ENCODE data around the gene ZBP1.
"Not testable (repeated sequence)": the region's sequence is repeated elsewhere in the genome, so short reads cannot be mapped to it uniquely, and the experiment has no call there.

ZBP1 gene

DNA sequence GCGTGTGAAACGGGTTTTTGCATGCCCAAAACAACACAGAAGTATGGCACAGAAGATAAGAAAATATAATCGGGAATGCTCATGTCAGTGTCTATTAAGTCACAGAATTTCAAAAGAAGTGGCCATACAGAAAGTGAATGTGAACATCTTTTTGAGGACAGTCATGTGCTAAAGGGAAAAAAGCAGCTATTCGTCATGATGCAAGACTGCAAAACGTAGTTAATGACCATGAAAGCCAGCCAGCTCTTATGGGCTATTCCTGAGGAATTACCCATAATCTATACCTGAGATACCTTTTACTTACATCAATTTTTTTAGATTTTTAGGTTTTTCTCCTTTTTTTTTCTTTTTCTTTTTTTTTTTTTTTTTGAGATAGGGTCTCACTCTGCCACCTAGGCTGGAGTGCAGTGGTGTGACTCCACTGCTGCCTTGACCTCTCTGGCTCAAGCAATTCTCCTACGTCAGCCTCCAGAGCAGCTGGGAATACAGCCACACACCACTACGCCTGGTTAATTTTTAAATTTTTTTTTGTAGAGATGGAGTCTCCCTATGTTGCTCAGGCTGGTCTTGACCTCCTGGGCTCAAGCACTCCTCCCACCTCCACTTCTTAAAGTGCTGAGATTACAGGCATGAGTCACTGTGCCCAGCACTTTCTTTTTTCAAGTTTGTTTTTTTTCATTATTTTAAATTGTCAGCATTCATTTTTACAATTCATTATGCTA, 18.1 kb upstream of the ZBP1 start:
- DNase-seq: peak; percentile 45

DNA sequence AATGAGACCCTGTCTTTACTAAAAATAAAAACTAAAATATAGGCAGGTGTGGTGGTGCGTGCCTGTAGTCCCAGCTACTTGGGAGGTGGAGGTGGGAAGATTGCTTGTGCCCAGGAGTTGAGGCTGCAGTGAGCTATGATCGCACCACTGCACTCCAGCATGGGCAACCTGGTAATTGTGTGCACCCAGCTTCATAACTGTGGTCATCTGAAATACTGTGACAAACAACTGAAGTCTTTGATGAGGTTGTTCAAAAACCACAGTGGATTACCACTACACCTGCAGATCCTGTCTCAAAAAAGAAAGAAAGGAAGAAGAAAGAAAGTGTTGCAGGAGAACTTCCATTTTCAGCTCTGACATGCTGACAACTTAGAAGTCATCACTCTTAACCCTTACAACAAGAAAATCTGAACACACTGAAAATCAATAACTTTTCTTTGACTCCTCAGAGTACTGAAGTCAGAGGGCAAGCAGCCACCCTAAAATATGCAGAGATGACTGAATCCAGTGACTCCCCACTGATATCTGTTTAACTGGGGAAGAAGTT, 13.8 kb upstream of the ZBP1 start:
- no peak for DNase-seq

DNA sequence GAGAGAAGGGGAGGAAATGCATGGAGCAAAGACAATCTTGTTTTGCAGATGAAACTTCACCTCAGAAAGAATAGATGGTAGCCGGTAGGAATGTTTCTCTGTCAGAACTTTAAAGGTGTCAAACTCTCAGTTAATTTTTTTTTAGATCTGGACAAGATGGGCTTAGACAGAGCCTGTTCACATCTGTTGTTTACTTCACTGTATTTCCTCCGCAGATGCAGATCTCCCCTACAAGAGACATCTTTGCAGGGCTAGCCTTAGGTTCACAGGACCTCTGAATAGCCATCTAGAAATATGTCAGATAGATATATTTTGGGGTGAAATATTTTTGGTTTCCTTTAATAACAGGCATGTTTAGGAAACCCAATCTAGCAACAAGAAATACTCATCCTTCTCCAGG, 12.1 kb upstream of the ZBP1 start:
- no peak for DNase-seq

DNA sequence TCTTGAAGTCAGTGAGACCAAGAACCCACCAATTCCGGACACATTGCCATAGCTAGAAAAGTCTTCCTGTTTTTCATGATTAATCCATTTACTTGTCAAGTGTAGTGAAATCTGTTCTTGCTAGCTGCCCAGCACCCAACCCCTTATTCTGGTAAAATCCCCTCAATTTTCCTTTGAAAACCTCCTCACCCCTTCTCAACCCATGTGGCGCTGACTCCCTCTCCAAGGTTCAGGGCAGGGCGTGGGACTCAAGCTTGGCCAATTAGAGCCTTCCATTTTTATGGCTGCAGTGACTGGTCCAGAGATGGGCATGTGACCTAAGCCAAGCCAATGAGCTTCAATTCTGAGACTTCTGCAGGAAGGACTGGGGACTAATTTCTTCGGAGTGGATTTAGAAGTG, 9.8 kb upstream of the ZBP1 start:
- DNase-seq: no peak

DNA sequence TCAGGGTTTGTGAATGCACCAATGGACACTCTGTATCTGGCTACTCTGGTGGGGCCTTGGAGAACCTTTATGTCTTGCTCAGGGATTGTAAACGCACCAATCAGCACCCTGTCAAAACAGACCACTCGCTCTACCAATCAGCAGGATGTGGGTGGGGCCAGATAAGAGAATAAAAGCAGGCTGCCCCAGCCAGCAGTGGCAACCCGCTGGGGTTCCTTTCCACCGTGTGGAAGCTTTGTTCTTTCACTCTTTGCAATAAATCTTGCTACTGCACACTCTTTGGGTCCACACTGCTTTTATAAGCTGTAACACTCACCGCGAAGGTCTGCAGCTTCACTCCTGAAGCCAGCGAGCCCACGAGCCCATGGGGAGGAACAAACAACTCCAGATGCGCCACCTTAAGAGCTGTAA, 9.3 kb upstream of the ZBP1 start:
- not testable (repeated sequence) for DNase-seq

DNA sequence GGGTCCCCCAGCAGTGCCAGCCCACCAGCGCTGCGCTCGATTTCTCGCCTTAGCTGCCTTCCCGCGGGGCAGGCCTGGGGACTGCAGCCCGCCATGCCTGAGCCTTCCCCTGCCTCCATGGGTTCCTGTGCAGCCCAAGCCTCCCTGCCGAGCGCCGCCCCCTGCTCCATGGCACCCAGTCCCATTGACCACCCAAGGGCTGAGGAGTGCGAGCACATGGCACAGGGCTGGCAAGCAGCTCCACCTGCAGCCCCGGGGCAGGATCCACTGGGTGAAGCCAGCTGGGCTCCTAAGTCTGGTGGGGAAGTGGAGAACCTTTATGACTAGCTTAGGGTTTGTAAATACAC, 8.7 kb upstream of the ZBP1 start:
- DNase-seq: not testable (repeated sequence)

DNA sequence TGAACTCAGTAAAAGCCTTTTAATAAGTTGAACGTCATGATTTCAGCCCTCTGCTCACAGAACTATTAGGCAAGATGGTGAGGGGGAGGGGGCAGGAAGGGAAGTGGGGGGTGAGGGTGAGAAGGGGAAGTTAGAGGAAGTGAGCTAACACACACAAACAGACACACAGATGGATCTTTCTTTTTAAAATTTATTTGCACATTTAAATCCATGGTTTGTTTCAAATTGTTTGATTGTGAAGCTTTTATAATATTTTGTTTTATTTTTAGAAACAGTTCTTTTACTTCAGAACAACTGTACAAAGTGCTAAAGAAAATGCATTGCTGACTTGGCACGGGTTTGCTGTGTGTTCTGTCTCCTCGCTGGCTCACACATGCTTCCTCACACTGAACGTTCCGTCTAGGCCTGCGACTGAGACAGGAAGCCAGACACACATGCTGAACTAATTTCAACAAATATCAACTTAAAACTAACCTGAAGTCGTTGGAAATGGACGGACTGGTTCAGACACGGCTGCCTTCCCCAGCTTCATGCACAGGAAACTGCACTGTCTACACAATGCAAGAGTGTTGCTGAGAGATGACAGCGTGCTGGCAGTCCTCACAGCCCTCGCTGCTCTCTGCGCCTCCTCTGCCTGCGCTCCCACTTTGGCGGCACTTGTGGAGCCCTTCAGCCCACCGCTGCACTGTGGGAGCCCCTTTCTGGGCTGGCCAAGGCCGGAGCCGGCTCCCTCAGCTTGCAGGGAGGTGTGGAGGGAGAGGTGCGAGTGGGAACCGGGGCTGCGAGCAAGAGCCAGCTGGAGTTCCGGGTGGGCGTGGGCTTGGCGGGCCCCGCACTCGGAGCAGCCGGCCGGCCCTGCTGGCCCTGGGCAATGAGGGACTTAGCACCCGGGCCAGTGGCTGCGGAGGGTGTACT, 8.1 kb upstream of the ZBP1 start:
- DNase-seq: no peak

DNA sequence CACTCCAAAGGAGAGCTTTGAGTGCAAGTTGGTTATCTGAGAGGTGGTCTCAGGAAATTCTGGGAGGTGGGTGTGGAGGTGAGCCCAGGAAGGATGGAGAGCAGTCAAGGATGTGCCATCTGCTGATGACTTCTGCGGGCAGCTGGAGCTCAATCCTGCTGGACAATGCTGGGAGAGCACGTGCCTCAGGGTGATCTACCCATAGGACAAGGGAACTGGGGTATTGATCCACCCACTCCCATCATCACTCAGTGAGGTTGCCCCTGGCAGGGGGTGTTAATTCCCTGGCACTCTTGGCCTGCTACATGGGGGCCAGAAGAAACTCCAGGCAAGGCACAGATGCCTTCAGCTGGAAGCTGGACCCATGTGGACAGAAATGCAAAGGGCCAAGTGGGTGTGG, 7.1 kb upstream of the ZBP1 start:
- no peak for DNase-seq

DNA sequence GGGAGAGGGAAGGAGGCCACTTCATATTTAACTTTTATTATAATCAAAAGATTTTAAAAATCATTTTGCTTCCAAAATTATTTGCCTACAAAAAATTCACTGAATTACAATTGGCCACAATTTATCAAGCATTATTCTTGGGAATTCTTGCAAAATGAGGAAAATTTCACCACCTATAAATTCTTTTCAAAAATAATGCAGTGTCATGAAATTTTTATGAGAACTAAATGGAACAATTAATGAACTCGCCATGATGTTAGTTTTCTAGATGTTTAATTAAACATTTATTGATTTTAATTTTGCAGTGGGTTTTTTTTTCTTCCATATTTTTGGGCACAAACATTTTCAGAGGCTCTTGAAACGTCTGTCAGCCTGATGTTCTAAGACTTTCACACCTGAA, 5.8 kb upstream of the ZBP1 start:
- DNase-seq: no peak

DNA sequence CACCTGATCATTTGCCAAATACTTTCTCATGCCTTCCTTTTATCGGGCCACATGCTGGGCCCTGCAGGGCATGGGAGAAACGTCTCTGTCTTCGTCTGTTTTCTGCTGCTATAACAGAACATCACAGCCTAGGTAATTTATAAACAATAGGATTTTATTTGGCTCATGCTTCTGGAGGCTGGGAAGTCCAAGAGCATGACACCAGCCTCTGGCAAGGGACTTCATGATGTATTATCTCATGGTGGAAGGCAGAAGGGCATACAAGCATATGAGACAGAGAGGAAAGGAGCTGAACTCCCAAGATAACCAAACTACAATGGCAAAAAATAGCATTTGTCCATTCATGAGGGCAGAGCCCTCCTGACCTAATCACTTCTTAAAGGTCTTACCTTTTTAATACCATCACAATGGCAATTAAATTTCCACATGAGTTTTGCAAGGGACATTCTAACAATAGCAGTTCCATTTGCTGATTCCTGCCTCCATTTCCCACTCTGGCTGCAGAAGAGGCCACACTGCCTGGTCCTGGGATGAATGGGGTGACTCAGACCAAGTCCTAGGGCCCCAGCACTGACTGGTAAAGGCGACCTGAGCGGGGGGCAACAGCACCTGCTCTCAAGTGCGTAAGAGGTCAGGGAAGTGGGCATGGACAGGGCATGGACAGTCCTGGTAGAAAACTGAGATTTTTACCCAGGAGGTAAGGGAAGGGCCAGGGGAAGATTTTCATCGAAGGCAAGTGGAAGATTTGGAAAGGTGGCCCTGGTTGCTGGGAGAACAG, 5.1 kb upstream of the ZBP1 start:
- no peak for DNase-seq

DNA sequence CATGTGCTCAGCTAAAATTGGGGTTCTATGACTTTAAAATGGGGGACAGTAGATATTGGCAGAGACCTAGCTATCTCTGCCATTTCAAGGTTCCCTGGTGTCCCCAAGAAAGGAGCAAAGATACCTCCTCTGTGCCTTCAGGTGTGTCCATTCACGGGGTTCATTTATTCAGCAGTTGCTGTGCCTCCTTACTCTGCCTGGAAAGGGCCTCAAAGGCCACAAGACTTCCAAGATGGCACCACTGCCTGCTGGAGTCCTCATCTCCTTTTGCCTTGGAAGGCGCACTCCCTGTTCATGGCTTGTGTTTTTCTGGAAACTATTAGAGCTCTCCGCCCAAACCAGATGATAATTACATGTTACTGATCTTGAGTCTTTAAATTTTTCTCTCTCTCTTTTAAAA, 3.9 kb upstream of the ZBP1 start:
- DNase-seq: no peak

DNA sequence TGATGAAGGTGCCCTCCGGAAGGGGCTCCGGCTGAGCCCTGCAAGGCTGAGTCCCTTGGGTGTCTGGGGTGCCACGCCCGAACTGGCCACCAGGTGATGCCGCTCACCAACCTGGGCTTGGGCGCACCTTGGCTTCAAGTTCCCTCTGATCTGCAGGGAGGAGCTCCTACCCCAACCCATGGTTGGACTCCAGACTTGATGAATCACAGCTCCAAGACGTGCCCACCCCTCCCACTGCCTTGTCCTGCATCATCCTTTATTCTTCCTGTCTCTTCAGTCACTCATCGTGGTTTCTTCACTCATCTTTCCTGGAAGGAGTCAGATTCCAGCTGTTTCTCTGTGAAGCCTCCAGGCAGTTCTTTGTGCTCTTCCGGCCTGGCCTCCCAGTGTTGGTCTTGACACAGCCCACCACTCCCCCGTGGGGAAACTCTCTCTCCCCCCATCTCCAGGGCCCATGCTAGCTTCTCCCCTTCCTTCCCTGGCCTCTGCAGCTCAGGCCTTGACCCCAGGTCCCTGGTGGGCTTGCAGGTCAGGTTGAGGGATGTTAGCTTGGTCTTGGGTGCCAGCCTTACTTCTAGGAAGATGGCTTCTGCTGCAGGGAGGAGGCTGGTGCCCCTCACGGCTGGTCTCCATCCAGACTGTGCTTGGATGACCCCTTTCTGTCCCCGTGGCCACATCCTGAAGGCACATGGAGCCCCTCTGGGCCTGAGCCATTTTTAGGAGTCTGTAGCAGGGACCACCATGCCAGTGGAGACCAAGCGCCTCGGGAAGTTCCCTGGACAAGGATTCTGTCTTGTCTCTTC, 2.6 kb upstream of the ZBP1 start:
- peak; percentile 60 for DNase-seq

DNA sequence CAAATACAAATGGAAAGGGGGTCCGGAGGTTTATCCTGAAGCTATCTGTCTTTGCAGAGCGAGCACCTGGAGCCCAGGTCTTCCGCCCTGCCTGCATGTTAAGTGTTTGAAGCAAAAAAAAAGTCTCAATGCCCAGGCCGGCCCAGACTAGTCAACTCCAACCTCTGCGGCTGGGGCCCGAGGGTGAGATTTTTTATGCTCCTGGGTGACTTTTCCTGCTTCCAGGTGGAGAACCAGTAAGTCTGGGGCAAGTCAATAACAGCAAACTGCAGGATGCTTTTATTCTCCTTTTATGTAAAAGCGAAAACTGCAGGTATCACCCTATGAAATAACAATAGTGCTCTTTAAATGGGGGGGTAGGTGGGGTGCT, 2.0 kb upstream of the ZBP1 start:
- no peak for DNase-seq

DNA sequence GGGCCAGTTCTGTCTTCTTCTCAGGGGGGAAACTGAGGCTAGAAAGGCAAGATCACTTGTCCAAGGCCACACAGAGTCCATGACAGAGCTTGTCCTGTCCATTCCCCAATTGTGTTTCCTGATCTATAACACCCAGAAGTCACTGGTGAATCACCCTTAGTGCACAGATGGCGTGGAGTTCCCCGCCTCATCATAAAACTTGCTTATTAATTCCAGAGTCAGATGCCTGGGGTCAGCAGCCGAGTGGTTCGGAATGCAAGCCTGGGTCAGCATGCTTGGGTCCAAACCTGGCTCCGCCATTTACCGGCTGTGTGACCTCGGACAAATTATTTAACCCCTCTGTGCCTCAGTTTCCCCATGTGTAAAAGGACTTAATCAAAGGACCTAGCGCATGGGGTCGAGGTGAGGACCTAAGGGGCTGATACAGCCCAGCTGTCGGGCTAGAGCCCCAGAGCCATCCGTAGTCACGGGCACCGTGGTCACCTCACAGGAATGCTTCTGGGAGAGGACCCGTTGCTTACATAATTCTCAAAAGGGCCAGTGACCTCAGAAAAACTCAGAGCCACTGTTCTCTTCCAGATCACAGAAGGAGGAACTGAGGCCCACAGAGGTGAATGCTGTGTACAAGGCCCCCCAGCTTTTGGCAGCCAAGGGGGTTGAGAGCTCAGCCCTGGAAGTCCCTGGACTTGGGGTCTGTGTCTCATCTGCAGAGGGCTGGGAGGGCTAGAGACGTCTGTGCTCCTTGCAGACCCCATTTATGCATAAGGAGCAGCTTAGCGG, 1.4 kb upstream of the ZBP1 start:
- no peak for DNase-seq

DNA sequence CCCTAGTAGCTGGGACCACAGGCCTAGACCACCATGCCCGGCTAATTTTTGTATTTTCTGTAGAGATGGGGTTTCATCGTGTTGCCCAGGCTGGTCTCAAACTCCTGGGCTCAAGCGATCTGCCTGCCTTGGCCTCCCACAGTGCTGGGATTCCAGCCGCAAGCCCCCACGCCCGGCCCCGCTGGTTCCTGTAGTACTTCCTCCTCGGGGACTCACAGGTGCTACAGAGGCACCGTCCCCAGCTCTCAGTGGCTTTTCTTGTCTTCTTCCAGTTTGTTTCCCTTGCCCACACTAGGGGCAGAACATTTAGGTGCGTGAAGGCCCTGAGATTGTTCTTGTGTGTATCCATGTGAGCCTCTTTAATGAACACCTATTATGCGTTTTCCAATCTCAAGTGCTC, 773 bp upstream of the ZBP1 start:
- no peak for DNase-seq

DNA sequence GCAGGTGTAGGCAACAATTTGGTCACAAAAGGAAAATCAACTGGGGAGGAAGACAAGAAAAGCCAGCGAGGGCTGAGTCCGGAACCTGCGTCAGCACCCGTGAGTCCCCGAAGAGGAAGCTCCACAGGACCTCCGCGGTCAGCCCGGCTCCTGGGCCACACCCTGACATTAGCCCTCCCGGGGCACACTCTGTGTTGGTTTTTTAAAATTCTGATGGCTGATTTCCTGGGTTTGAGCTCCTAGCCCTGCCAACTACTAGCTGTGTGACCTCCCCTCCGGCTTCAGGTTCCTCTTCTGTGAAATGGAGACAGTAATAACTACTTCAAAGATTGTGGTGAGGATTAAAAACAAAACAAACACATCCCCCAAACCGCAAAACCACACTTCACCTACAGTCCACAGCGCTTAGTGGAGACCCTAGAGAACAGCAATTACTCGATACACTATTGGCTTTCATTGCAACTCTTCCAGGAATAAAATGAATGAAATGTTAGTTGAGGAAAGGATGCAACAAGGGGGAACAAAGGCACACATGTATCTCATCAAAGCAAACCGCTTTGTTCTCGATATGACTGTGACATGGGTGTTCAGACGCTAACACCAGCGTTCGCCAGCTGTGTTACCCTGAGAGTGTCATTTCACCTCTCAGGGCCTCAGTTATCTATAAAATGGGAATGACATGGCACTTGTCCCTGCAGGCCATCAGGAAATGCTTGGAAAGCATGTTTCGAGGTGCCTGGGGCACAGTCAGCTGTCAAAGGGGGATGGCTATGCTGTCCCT, 985 bp downstream of the ZBP1 start:
- DNase-seq: no peak

DNA sequence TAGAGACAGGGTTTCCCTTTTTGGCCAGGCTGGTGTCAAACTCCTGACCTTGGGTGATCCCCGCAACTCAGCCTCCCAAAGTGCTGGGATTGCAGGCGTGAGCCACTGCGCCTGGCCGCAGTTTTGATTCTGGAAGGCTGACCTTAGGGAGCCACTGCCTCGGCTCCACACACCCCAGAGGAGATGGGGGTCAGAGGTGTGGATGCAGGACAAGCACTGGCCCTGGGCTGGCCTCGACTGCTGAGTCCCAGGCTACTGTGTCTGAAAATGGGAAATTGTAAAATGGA, 1.5 kb downstream of the ZBP1 start:
- no peak for DNase-seq

DNA sequence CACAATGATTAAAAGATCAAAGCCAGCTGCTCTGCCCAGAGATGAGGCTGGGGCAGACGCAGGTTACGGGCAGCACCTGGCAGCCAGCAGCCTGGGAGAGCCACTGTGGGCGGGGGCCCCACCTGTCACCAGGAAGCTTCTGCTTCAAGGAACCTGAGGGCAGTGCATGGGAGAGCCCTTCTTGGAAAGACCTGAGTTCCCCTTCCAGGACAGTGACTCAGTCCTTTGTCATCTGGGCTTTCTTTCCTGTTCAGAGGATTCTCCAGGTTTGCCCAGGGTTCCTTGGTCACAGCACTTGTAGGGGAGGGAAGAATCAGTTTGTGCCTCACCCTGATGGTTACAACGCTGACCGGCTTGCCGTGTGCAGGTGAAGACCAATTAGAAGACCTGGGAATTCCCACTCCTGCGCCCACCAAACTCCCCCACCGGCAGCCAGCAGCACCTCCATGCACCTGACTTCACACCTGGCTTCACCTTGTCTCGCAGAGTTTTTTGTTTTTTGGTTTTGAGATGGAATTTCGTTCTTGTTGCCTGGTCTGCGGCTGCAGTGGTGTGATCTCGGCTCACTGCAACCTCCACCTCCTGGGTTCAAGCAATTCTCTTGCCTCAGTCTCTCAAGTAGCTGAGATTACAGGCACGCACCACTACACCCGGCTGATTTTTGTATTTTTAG, 2.0 kb downstream of the ZBP1 start:
- no peak for DNase-seq

DNA sequence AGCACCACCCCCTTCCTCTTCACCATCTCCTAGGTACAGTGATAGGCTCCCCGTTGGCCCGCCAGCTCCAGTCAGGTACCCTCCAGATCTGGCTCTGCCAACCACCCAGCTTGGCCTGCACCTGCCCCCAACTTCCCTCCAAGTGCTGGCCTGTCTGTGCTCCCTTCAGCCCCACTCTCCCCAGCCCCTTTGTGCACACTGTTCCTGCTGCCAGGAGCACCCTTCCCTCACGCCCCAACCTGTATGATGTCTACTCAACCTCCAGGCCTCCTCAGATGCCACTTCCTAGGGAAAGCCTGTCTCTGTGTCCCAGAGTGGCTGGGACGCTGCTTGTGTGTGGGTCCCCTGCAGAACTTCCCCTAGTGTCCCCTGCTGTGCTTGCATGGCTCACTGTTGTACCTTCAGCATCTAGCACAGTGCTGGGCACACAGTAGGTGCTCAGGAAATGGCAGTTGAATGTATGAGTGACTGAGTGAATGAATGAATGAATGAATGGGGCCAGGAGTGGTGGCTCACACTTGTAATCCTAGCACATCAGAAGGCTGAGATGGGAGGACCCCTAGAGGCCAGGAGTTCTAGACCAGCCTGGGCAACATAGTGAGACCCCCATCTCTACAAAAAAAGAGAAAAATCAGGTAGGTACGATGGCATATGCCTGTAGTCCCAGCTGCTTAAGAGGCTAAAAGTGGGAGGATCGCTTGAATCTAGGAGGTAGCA, 3.0 kb downstream of the ZBP1 start:
- no peak for DNase-seq

Measured in NCI-H226 (cell line).